Measurements from ENCODE around the gene PLA2G2E. TPM values are rescaled to one million over a fixed set of nuclear protein-coding genes. Genes with fewer than 3 reads are reported as not detected.

The PLA2G2E gene
- polyA plus RNA-seq, result not detected
- long read RNA-seq, donor 1, result 0 reads
- long read RNA-seq, donor 2, result 0 reads
- long read RNA-seq, donor 3, result 0 reads
- long read RNA-seq, donor 4, result 0 reads
- long read RNA-seq, donor 5, result 0 reads
- long read RNA-seq, donor 6, result 0 reads
- long read RNA-seq, donor 7, result 0 reads
- long read RNA-seq, donor 8, result 0 reads
- long read RNA-seq, donor 9, result 0 reads
- long read RNA-seq, donor 10, result 0 reads
- long read RNA-seq, donor 11, result 0 reads

- H3K4me3 ChIP-seq (ENCODE audit: low read length), result no peak within 1 kb of the TSS
- no peaks in the 10 kb centered on the region for H3K36me3 ChIP-seq (ENCODE audit: control insufficient read depth, insufficient read depth, low read length)
- peak; percentile 14 to 19 for DNase-seq
- H3K9me3 ChIP-seq (ENCODE audit: control insufficient read depth, low read depth, low read length), result no peaks in the 10 kb centered on the region
- WGBS (ENCODE audit: insufficient coverage, low lambda C conversion rate), result no CpG with 5 or more reads among the region's 14 CpGs
- no peak within 1 kb of the TSS for H3K27ac ChIP-seq (ENCODE audit: low read length)
- peaks cover 5% of the 10 kb centered on the region for H3K4me1 ChIP-seq (ENCODE audit: control insufficient read depth, insufficient read depth, low read length)
- no peaks in the 10 kb centered on the region for H3K27me3 ChIP-seq (ENCODE audit: control insufficient read depth, insufficient read depth, low read length)
Observed at GRCh38 chr1:19923137-19923952, at the start of gene PLA2G2E. Gene PLA2G2E (minus strand): TSS chr1:19923617. CDS start chr1:19923559, 58 bp downstream.

GRCh38 chr1:19971664-19972063 lies 48.2 kb upstream of the PLA2G2E start:
- DNase-seq, result no peak
- 92% methylated on average over 1 of the region's 1 CpG for WGBS (ENCODE audit: insufficient coverage, low lambda C conversion rate)
- H3K36me3 ChIP-seq (ENCODE audit: control insufficient read depth, insufficient read depth, low read length), result no peaks in the 10 kb centered on the region

DNA sequence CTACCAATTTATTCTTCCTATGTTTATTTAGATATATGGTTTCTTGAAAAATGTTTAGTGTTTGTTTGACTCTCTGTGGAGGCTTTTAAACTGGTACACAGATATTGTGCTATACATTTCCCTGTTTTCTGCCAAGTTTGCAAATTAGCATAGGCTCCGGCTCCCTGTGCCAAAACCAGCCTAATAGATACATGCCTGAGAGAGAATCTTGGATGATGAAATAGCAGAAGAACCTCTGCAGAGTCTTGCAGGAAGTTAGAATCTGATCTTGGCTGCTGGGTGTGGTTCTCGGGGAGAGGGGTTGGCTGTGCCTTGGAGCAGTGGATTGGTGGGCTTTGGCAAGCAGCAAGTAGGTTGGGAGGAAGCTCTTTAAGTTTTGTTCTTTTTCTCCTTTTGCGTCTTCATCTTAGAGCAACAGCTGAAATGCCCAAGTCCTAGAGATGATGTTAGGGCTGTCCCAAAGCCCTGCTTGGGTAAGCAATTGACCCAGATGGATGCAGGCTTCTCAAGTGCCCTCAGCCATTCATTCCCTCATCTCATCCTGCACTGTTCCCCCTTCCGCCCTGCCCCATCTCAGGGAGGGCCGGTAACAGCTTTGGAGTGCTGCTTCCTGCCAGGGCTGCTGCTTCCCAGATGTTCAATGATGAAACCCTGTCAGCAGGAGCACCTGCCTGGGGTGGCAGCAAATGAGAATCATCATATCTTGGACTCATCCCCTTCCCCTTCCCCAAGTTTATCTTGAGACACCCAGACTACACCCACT lies 46.7 kb upstream of the PLA2G2E start:
- H3K27me3 ChIP-seq (ENCODE audit: control insufficient read depth, insufficient read depth, low read length), result no peaks in the 10 kb centered on the region
- no peaks in the 10 kb centered on the region for H3K9me3 ChIP-seq (ENCODE audit: control insufficient read depth, low read depth, low read length)
- DNase-seq, result no peak
- H3K27ac ChIP-seq (ENCODE audit: low read length), result no peak overlapping the region
- WGBS (ENCODE audit: insufficient coverage, low lambda C conversion rate), result no CpG with 5 or more reads among the region's 5 CpGs
- no peaks in the 10 kb centered on the region for H3K36me3 ChIP-seq (ENCODE audit: control insufficient read depth, insufficient read depth, low read length)
- H3K4me3 ChIP-seq (ENCODE audit: low read length), result no peak overlapping the region
- H3K4me1 ChIP-seq (ENCODE audit: control insufficient read depth, insufficient read depth, low read length), result peaks cover 5% of the 10 kb centered on the region

More at GRCh38 chr1:19971664-19972063, 48.2 kb upstream of the PLA2G2E start:
- H3K4me1 ChIP-seq (ENCODE audit: control insufficient read depth, insufficient read depth, low read length), result peaks cover 6% of the 10 kb centered on the region
- no peak overlapping the region for H3K27ac ChIP-seq (ENCODE audit: low read length)
- H3K27me3 ChIP-seq (ENCODE audit: control insufficient read depth, insufficient read depth, low read length), result no peaks in the 10 kb centered on the region
- H3K9me3 ChIP-seq (ENCODE audit: control insufficient read depth, low read depth, low read length), result no peaks in the 10 kb centered on the region
- no peak overlapping the region for H3K4me3 ChIP-seq (ENCODE audit: low read length)

DNA sequence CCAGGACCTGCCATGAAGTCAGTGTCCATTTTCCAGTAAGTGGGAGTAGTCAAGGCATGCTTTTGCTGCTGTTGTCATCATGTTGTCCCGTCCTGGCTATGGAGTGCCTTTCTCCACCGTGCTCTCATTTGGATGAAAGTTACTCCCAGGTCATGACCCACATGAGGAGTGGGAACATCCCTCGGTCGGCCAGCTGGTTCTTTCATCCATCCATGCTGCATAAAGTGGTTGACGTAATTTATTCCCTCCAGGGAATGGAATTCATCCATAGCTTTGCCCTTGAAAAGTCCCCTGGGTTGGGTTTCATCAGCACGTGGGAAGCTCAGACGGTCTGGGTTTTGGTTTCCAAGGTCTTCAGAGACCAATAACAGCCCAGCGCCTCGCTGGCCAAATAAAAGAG lies 44.4 kb upstream of the PLA2G2E start:
- Histone ChIP-seq H3K4me1 (ENCODE audit: control insufficient read depth, insufficient read depth, low read length) (no peaks in the 10 kb centered on the region), H3K4me3 (ENCODE audit: low read length) (no peak overlapping the region), H3K36me3 (ENCODE audit: control insufficient read depth, insufficient read depth, low read length) (no peaks in the 10 kb centered on the region), H3K27me3 (ENCODE audit: control insufficient read depth, insufficient read depth, low read length) (no peaks in the 10 kb centered on the region), H3K9me3 (ENCODE audit: control insufficient read depth, low read depth, low read length) (peaks cover 4% of the 10 kb centered on the region), H3K27ac (ENCODE audit: low read length) (no peak overlapping the region)
- 83% methylated on average over 2 of the region's 9 CpGs for WGBS (ENCODE audit: insufficient coverage, low lambda C conversion rate)
- no peak for DNase-seq

DNA sequence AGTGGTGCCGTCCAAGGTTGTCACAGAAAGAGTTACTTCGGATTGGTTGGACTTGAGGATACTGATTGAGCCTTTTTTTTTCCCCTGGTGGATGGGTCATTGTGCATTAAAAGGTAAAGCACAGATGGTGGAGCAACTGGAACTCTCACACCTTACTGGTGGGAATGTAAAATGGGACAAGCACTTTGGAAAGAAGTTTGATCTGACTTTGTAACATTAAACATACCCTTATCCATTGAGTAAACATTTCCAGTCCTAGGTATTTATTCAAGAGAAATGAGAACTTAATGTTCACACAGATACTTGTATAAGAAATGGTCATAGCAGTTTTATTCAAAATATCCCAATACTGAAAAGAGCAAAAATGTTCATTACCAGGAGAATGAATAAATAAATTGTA lies 41.1 kb upstream of the PLA2G2E start:
- no CpG with 5 or more reads among the region's 2 CpGs for WGBS (ENCODE audit: insufficient coverage, low lambda C conversion rate)
- no peak for DNase-seq
- no peaks in the 10 kb centered on the region for H3K36me3 ChIP-seq (ENCODE audit: control insufficient read depth, insufficient read depth, low read length)
- H3K4me3 ChIP-seq (ENCODE audit: low read length), result no peak overlapping the region
- H3K4me1 ChIP-seq (ENCODE audit: control insufficient read depth, insufficient read depth, low read length), result no peaks in the 10 kb centered on the region
- no peaks in the 10 kb centered on the region for H3K27me3 ChIP-seq (ENCODE audit: control insufficient read depth, insufficient read depth, low read length)
- peaks cover 4% of the 10 kb centered on the region for H3K9me3 ChIP-seq (ENCODE audit: control insufficient read depth, low read depth, low read length)
- no peak overlapping the region for H3K27ac ChIP-seq (ENCODE audit: low read length)

GRCh38 chr1:19963636-19964035 lies 40.2 kb upstream of the PLA2G2E start:
- no peaks in the 10 kb centered on the region for H3K27me3 ChIP-seq (ENCODE audit: control insufficient read depth, insufficient read depth, low read length)
- WGBS (ENCODE audit: insufficient coverage, low lambda C conversion rate), result 100% methylated on average over 3 of the region's 4 CpGs
- no peak overlapping the region for H3K4me3 ChIP-seq (ENCODE audit: low read length)
- H3K27ac ChIP-seq (ENCODE audit: low read length), result no peak overlapping the region
- DNase-seq, result no peak
- H3K36me3 ChIP-seq (ENCODE audit: control insufficient read depth, insufficient read depth, low read length), result no peaks in the 10 kb centered on the region
- H3K9me3 ChIP-seq (ENCODE audit: control insufficient read depth, low read depth, low read length), result peaks cover 4% of the 10 kb centered on the region
- H3K4me1 ChIP-seq (ENCODE audit: control insufficient read depth, insufficient read depth, low read length), result no peaks in the 10 kb centered on the region

DNA sequence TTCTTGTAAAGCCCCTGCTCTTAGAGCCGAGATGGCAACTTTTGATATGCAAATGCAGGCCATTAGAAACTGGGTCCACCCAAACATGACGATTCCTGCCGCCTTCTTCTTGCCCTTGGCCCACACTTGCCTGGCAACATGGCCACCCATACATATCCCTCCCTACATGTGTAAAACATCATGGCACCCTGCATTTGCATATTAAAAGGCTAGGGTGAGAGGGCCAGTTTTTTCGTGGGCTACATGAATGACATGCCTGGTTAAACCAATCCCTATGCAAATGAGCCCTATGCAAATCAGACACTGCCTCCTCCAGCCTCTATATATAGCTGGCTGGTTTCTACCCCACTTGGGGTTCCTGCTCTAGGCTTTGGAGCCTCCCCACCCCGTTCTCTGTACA lies 37.2 kb upstream of the PLA2G2E start:
- no peaks in the 10 kb centered on the region for H3K36me3 ChIP-seq (ENCODE audit: control insufficient read depth, insufficient read depth, low read length)
- H3K4me1 ChIP-seq (ENCODE audit: control insufficient read depth, insufficient read depth, low read length), result no peaks in the 10 kb centered on the region
- 67% methylated on average over 1 of the region's 5 CpGs for WGBS (ENCODE audit: insufficient coverage, low lambda C conversion rate)
- peaks cover 4% of the 10 kb centered on the region for H3K9me3 ChIP-seq (ENCODE audit: control insufficient read depth, low read depth, low read length)
- no peaks in the 10 kb centered on the region for H3K27me3 ChIP-seq (ENCODE audit: control insufficient read depth, insufficient read depth, low read length)
- no peak overlapping the region for H3K4me3 ChIP-seq (ENCODE audit: low read length)
- DNase-seq, result no peak
- H3K27ac ChIP-seq (ENCODE audit: low read length), result no peak overlapping the region

DNA sequence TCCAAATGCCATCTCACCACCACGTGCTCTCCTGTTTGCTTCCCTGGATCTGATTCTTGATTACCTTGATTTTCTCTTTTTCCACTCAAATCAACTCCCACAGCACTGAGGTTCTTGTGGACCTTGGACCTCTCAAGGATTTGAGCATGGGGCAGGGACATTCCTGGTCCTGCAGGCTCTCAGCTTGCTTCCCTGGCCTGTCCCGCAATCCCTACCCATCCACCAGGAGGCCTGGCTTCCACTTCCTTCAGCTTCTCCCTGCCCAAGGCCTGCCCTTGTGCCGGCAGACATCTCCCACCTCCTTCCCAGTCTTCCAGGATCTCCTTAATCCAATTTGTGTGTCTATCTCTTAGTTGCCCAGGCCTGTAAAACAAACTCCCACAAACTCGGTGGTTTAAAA lies 34.4 kb upstream of the PLA2G2E start:
- Histone ChIP-seq H3K9me3 (ENCODE audit: control insufficient read depth, low read depth, low read length) (peaks cover 8% of the 10 kb centered on the region), H3K36me3 (ENCODE audit: control insufficient read depth, insufficient read depth, low read length) (no peaks in the 10 kb centered on the region)
- WGBS (ENCODE audit: insufficient coverage, low lambda C conversion rate), result no CpG with 5 or more reads among the region's 4 CpGs

GRCh38 chr1:19955534-19956170 lies 32.2 kb upstream of the PLA2G2E start:
- Histone ChIP-seq H3K9me3 (ENCODE audit: control insufficient read depth, low read depth, low read length) (peaks cover 8% of the 10 kb centered on the region), H3K36me3 (ENCODE audit: control insufficient read depth, insufficient read depth, low read length) (no peaks in the 10 kb centered on the region), H3K27me3 (ENCODE audit: control insufficient read depth, insufficient read depth, low read length) (no peaks in the 10 kb centered on the region), H3K4me3 (ENCODE audit: low read length) (no peak overlapping the region), H3K4me1 (ENCODE audit: control insufficient read depth, insufficient read depth, low read length) (no peaks in the 10 kb centered on the region), H3K27ac (ENCODE audit: low read length) (no peak overlapping the region)
- WGBS (ENCODE audit: insufficient coverage, low lambda C conversion rate), result no CpG with 5 or more reads among the region's 11 CpGs
- no peak for DNase-seq

More for the DNA sequence above, 34.4 kb upstream of the PLA2G2E start:
- Histone ChIP-seq H3K27me3 (ENCODE audit: control insufficient read depth, insufficient read depth, low read length) (no peaks in the 10 kb centered on the region), H3K4me3 (ENCODE audit: low read length) (no peak overlapping the region), H3K4me1 (ENCODE audit: control insufficient read depth, insufficient read depth, low read length) (no peaks in the 10 kb centered on the region), H3K27ac (ENCODE audit: low read length) (no peak overlapping the region)
- no peak for DNase-seq

DNA sequence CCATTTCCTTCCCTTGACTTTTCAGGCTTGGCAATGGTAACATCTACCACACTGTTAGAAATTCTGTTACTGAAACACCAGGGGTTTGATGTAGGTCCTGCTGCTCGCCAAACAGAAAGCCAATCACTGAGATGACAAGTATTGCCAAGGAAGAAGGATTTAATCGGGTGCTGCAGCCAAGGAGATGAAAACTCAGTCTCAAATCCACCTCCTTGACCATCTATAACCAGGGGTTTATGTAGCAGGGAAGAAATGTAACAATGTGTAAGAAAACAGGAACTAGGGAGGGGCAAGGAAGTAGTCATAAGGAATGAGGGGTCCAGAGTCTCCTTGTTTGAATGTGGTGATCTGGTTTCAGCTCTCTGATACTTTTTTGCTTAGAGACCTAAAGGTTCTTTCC lies 30.6 kb upstream of the PLA2G2E start:
- no peaks in the 10 kb centered on the region for H3K36me3 ChIP-seq (ENCODE audit: control insufficient read depth, insufficient read depth, low read length)
- no peak for DNase-seq
- peaks cover 8% of the 10 kb centered on the region for H3K9me3 ChIP-seq (ENCODE audit: control insufficient read depth, low read depth, low read length)
- H3K4me1 ChIP-seq (ENCODE audit: control insufficient read depth, insufficient read depth, low read length), result no peaks in the 10 kb centered on the region
- H3K27ac ChIP-seq (ENCODE audit: low read length), result no peak overlapping the region
- H3K27me3 ChIP-seq (ENCODE audit: control insufficient read depth, insufficient read depth, low read length), result no peaks in the 10 kb centered on the region
- no CpG with 5 or more reads among the region's 2 CpGs for WGBS (ENCODE audit: insufficient coverage, low lambda C conversion rate)
- H3K4me3 ChIP-seq (ENCODE audit: low read length), result no peak overlapping the region
